MM.1S (cell line): ENCODE data around the gene TMEM132D.

Experiments
- CTCF ChIP-seq: fragments of 300-600 bp; sonication (generic); IDR thresholded peaks from 2 replicates; pipeline ENCODE4 v1.5.1; 2016; ENCODE audit warnings: antibody characterized with exemption, low read length, mixed read lengths
- EZH2 ChIP-seq: fragments of 300-600 bp; sonication (generic); optimal IDR thresholded peaks from 2 replicates; pipeline ENCODE3; 2017; ENCODE audit warnings: low read depth, mild to moderate bottlenecking, antibody characterized with exemption, low read length, mixed read lengths

- TF ChIP-seq CTCF: no peak
- TF ChIP-seq EZH2: no peak
Measured at GRCh38 chr12:129179941-129180553, 723.8 kb downstream of the TMEM132D start.
